Activated T-helper 1 cell treated with anti-CD3 and anti-CD28 coated beads, Interleukin-2, amount 50 U/mL, for 16 hours (primary cell): ENCODE data around the gene CHIC1.

ENCODE experiments used
- DNase-seq, 2 donors: peaks; one replicate each; pipeline ENCODE4 v3.0.0-alpha.2; 2020; ENCODE audit warnings: low read depth in 1 of 2, low spot score in 1 of 2

The CHIC1 gene

DNA sequence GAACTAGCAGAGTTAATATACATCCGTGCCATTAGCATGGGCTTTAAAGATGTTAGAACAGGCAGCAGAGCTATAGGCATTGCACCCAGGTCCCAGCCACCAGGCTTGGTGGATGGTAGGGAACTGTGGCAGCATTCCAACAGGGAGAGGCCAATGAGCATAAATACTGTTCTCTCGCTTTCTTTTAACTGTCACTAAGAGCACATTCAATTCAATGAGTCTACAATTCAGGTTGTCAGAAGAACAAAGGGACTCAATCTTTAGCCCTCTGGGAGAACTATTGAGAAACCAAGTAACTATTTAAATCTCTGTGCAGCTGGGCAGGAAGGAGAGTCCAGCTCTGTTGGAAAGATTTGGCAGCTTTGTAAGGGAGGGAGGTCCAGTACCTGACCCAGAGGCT lies 165.6 kb downstream of the CHIC1 start:
- no peak for DNase-seq
